GM12801 (cell line): Measurements from ENCODE around the gene SLC12A2.

Experiments used
- TF ChIP-seq, protein P1 (sequence below): IDR thresholded peaks from one replicate; pipeline ENCODE4 v1.5.1; 2011; ENCODE audit warnings: control low read depth; ENCODE audit not compliant: insufficient read length; ENCODE audit errors: extremely low read depth

SLC12A2 gene

DNA sequence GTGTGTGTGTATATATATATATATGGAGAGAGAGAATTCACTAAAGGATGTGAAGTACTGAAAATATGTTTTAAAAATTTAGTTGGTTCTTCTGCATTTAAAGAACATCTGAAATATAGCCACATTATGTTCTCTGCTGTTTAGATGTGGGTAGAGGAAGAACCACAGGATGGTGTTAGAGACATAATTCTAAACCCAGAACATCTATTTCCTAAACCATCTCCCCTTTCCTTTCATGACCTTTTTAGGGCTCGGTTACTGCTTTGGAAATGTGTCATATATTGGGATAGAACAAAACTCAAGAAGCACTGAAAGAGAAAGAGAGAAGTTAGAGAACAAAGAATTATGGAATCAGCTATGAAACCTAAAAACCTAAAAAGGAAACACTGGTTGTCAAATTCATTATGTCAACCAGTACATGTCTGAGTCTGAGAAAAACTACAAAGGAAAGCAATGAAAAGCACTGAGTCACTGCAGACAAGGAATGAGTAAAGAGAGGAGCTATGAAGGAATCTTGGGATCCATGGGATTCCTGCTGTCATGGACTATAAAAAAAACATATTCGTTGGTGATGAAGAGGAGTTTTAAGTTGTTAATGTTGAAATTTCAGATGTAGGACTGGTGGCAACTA lies 28.4 kb downstream of the SLC12A2 start:
- TF ChIP-seq, protein P1, sequence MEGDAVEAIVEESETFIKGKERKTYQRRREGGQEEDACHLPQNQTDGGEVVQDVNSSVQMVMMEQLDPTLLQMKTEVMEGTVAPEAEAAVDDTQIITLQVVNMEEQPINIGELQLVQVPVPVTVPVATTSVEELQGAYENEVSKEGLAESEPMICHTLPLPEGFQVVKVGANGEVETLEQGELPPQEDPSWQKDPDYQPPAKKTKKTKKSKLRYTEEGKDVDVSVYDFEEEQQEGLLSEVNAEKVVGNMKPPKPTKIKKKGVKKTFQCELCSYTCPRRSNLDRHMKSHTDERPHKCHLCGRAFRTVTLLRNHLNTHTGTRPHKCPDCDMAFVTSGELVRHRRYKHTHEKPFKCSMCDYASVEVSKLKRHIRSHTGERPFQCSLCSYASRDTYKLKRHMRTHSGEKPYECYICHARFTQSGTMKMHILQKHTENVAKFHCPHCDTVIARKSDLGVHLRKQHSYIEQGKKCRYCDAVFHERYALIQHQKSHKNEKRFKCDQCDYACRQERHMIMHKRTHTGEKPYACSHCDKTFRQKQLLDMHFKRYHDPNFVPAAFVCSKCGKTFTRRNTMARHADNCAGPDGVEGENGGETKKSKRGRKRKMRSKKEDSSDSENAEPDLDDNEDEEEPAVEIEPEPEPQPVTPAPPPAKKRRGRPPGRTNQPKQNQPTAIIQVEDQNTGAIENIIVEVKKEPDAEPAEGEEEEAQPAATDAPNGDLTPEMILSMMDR = no peak

DNA sequence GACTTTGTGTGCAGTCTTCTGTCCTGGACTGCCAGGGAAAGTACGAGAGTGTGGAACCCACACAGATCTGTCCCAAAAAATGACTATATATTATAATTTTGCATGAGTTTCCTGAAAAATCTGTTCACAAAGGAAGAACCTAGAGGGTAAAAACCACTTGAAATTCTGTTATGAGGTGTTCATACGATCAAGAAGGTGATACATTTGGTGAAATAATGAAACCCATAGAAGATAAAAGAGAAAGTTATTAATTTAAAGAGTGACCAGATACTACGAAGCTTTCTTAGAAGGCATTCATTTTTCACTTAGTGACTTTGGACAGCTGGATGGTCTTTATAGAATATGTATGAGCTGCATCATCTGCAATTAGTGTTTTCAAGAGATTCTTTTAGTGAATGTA lies 32.9 kb downstream of the SLC12A2 start:
- TF ChIP-seq, protein P1 = no peak

DNA sequence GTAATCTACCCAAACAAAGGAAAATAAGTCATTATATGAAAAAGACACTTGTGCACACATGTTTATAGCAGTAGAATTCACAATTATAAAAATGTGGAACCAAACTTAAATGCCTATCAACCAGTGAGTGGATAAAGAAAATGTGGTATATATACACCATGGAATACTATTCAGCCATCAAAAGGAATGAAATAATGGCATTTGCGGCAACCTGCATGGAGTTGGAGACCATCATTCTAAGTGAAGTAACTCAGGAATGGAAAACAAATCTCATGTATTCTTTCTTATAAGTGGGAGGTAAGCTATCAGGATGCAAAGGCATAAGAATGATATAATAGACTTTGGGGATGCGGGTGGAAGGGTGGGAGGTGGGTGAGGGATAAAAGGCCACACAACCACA lies 34.6 kb downstream of the SLC12A2 start:
- TF ChIP-seq, protein P1 = no peak

DNA sequence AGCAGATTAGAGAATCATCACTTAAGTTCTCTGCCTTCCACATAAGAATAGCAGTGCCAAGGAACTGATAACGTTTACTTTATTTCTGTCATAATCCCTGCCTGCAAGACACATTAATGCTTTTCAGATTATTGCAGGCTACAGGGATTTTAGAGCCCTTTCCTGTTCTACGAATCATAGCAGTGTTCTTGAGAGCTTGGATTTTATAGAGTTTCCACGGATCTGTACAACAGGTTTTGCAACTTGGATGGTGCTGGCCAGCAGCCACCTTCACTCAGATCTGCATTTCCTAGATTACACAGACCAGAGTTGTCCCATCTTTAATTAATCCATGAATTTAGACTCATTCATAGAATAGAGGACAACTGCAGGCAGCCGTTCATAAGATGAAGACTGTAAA lies 38.1 kb downstream of the SLC12A2 start:
- TF ChIP-seq, protein P1 = no peak

DNA sequence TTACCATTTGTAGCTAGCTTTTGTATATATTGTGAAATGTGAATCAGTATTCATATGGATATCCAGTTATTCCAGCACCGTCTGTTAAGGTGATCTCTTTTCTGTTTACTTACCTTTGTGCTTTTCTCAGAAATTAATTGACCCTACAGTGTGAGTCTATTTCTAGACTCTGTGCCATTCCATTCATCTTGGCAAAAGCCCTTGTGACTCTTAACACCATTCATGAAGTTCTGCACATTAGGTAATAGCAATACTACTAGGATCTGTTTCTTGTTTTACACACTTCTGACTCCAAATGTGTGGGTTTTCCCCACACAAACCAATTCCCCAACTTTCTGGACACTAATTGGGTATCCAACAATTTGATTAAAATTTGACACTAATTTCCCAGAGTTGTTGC lies 40.4 kb downstream of the SLC12A2 start:
- TF ChIP-seq, protein P1 = no peak

DNA sequence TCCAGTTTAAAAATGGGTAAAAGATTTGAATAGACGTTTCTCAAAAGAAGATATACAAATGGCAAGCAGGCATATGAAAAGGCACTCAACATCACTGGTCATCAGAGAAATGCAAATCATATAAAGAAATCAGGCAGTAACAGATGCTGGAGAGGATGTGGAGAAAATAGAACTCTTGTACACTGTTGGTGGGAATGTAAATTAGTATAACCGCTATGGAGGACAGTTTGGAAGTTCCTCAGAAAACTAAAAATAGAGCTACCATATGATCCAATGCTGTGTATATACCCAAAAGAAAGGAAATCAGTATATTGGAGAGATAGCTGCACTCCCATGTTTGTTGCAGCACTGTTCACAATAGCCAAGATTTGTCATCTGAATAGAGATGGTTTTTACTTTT lies 42.7 kb downstream of the SLC12A2 start:
- TF ChIP-seq, protein P1 = no peak

DNA sequence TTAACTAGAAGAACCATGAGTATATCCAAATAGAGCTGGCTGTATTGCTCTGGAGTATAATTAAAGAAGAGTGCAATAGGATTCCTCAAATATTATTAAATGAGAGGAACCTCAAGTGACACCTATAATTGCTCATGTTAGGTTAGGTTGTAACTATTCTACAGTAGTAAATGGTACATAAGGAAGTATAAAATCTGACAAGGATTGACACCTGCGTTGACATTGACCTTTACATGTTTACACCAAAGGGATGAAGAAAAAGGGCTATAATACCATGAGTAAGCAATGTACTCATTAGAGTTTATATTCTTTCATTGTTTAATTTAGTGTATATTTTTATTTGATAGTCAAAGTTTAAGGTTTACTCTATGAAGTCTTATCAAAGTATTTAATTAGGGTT lies 48.9 kb downstream of the SLC12A2 start:
- TF ChIP-seq, protein P1 = no peak
